Erythroblast (primary cell): ENCODE measurements around the gene ADK.

ENCODE experiments used
- GATA1 ChIP-seq: IDR thresholded peaks from 2 replicates; pipeline ENCODE4 v1.6.1; 2011; ENCODE audit warnings: low read depth, mild to moderate bottlenecking, control low read depth, low read length, moderate library complexity
- POLR2A ChIP-seq: IDR thresholded peaks from 2 replicates; pipeline ENCODE4 v1.6.1; 2011; ENCODE audit warnings: mild to moderate bottlenecking, low read length

DNA sequence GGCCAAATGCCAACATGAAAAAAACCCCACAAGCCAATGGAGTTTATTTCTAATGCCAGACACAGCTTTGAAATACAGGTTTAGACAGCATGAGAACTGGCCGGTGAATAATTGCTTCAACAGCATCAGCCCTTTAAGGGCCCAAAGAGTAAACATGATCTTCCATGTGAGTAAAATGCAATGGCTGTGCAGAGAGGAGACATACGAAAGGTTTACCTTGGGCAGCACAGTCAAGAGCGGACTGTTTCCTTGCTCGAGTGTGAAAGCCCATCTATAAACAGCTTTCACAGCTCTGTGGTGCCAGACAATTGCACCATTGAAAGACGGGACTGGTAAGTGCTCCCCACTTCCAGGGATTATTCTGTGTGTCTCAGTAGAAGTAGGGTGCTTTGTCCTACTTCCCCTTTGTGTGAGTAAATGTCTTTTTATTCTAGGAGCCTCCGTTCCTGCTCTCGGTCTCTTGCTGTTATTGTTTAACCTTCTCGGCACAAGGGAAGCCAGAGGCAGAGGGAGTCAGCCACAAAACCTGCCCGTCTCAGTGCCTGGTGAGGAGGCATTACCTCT lies 597.5 kb downstream of the ADK start:
- TF ChIP-seq POLR2A (no peak), GATA1 (no peak)
